ENCODE measurements around the gene FOXF1. TPM values are rescaled to one million over a fixed set of nuclear protein-coding genes. Genes with fewer than 3 reads are reported as not detected.

FOXF1 gene
- total and polyA plus RNA-seq, 11 donors = 0.04 to 0.48 (median 0.17) TPM; not detected in 3

DNA sequence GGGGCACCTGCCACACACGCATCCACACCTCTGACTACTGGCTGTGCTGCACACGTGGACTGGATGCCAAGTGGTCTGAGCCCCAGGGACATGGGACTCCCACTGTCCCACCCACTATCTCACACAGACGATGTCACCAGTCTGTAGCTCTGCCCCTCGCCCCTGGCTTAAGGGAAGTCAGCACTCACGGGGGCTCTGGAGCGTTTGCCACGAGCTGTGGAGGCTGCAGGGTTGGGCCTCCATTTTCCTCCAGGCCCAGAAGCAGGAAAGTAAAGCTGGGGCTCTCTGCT lies 22.1 kb downstream of the FOXF1 start:
- WGBS, 4 donors = 90 to 100% (median 91%) methylated on average over 6 to 7 of the region's 7 CpGs
- no peak for TF ChIP-seq POLR2A (IDR thresholded peaks at IDR 0.05)
- TF ChIP-seq, protein P1, sequence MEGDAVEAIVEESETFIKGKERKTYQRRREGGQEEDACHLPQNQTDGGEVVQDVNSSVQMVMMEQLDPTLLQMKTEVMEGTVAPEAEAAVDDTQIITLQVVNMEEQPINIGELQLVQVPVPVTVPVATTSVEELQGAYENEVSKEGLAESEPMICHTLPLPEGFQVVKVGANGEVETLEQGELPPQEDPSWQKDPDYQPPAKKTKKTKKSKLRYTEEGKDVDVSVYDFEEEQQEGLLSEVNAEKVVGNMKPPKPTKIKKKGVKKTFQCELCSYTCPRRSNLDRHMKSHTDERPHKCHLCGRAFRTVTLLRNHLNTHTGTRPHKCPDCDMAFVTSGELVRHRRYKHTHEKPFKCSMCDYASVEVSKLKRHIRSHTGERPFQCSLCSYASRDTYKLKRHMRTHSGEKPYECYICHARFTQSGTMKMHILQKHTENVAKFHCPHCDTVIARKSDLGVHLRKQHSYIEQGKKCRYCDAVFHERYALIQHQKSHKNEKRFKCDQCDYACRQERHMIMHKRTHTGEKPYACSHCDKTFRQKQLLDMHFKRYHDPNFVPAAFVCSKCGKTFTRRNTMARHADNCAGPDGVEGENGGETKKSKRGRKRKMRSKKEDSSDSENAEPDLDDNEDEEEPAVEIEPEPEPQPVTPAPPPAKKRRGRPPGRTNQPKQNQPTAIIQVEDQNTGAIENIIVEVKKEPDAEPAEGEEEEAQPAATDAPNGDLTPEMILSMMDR (IDR thresholded peaks at IDR 0.05) = no peak
- DNase-seq (no peak), ATAC-seq (no peak)
- intact Hi-C loops (cut with DNase I) = no loop called here
- Histone ChIP-seq H3K9me3 (no peaks in the 10 kb centered on the region), H3K27ac (no peak overlapping the region), H3K4me1 (peaks cover 0 to 10% (median 0%) of the 10 kb centered on the region in 12 donors), H3K4me3 (no peak overlapping the region), H3K36me3 (peaks cover 0 to 47% (median 33%) of the 10 kb centered on the region in 9 donors), H3K27me3 (no peaks in the 10 kb centered on the region)

DNA sequence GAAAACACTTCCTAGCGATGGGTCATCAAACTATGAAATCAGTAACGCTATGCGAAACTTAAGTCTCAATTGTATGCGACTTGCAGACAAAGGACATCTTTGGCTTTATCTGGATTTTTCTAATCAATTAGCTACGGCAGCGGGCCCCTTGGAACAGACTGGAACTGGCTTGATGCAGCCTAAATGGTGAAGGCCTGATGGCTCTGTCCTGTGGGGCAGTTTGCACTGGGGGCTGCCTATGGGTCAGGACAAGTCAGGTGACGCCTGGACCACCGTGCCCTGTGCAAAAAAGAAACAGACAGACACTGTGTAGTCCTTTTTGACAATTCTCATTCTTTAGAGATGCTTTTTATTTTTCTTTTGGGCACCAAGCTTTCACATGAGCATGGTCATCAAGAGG lies 22.7 kb downstream of the FOXF1 start:
- Histone ChIP-seq H3K27ac (no peak overlapping the region), H3K4me3 (no peak overlapping the region), H3K4me1 (peaks cover 0 to 10% (median 0%) of the 10 kb centered on the region in 12 donors), H3K36me3 (peaks cover 0 to 53% (median 39%) of the 10 kb centered on the region in 9 donors), H3K9me3 (no peaks in the 10 kb centered on the region), H3K27me3 (no peaks in the 10 kb centered on the region)
- intact Hi-C loops (cut with DNase I) = no loop called here
- DNase-seq (no peak), ATAC-seq (no peak)
- 95 to 99% (median 98%) methylated on average over 8 of the region's 8 CpGs for whole genome bisulfite sequencing, 4 donors
- TF ChIP-seq, protein P1 (IDR thresholded peaks at IDR 0.05) = no peak
- TF ChIP-seq POLR2A (IDR thresholded peaks at IDR 0.05) = no peak

DNA sequence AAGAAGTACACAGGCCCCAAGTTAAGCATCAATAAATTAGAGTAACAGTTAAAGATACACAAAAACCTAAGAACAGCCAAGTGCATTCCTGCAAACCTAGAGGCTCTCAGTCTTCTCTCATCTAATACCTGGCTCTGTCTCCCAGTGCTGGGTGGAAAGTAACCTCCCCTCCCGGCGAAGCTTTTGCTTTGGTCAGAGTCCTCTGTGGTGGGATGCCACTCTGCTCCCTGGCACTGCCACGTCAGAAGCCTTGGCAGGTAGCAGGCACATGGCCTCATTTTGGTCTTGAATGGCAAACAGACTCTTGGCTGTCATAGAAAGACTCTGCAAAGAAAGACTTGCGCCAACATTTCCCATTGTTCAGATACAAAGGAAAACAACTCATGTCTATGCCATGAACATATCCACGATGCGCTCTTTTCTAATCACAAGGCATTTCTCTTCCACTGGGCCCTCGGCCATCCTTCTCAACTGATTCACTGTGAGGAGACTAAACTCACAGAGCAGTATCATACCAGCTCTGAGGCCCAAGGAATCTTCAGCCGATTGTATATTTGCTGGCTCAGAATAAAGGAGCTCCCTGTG lies 23.5 kb downstream of the FOXF1 start:
- 92 to 94% (median 93%) methylated on average over 8 of the region's 8 CpGs for WGBS, 4 donors
- peaks cover 0 to 61% (median 47%) of the 10 kb centered on the region in 9 donors for H3K36me3 ChIP-seq
- H3K4me1 ChIP-seq = peaks cover 0 to 10% (median 0%) of the 10 kb centered on the region in 12 donors
- TF ChIP-seq, protein P1 (IDR thresholded peaks at IDR 0.05) = no peak
- TF ChIP-seq POLR2A (IDR thresholded peaks at IDR 0.05) = no peak
- DNase-seq (no peak), ATAC-seq (no peak)
- H3K27me3 ChIP-seq = no peaks in the 10 kb centered on the region
- no peaks in the 10 kb centered on the region for H3K9me3 ChIP-seq
- H3K27ac ChIP-seq = no peak overlapping the region
- H3K4me3 ChIP-seq = no peak overlapping the region
- intact Hi-C loops (cut with DNase I) = no loop called here

DNA sequence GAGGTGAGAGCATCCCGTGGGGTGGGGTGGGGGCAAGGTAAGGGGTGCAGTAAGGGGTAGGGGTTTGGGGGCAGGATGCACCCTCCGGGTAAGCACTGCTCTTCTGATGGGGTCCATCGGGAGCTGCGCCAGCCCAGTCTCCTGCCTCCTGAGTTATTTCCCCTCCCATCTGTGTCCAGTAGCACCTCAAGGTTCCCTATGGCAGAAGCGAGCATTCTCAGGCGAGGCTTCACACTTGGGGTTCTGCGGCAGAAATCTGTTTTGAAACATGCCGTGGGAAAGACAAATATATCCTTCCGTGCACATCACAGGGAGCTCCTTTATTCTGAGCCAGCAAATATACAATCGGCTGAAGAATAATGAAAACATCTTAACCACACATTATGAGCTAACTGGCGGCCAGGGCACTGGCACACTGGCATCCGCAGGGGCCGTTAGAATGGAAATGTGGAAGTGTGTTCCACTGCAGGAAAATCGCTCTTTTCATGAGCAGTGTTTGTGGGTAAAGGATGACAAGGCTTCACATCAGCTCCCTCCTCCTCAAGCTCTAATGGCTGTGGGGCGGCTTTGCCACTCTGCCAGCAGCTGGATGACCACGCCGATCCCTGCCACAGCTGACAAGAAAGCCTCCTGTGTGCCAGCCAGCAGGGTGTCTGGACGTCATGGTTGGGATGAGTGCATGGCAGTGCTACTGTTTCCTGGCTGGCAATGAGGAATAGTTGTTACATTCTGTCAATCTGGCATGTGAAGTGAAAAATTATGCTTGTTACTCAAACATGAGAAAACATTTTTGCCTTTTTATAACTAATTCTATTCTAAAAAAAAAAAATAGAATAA lies 24.7 kb downstream of the FOXF1 start:
- peaks cover 0 to 10% (median 0%) of the 10 kb centered on the region in 12 donors for H3K4me1 ChIP-seq
- intact Hi-C loops (cut with DNase I) = no loop called here
- no peak for TF ChIP-seq POLR2A (IDR thresholded peaks at IDR 0.05)
- TF ChIP-seq, protein P1 (IDR thresholded peaks at IDR 0.05) = no peak
- H3K4me3 ChIP-seq = no peak overlapping the region
- WGBS, 4 donors = 79 to 88% (median 86%) methylated on average over 18 of the region's 18 CpGs
- H3K9me3 ChIP-seq = no peaks in the 10 kb centered on the region
- ATAC-seq (peak; percentile 66 to 84 (median 78)), DNase-seq (peak in 1 of 5 donors; percentile 69)
- H3K27me3 ChIP-seq = no peaks in the 10 kb centered on the region
- H3K36me3 ChIP-seq = peaks cover 0 to 72% (median 58%) of the 10 kb centered on the region in 9 donors
- no peak overlapping the region for H3K27ac ChIP-seq

Measured in heart left ventricle (tissue), 16 donors.